NCI-H1436 (cell line): ENCODE results near the gene SMDT1.
A peak's percentile ranks its signal among the peaks of the same experiment; 100 is the strongest.

ENCODE experiments used
- DNase-seq: peaks from one replicate; lab custom pipeline; 2025; lab: John Stamatoyannopoulos, UW

SMDT1 gene, protein sequence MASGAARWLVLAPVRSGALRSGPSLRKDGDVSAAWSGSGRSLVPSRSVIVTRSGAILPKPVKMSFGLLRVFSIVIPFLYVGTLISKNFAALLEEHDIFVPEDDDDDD

DNA sequence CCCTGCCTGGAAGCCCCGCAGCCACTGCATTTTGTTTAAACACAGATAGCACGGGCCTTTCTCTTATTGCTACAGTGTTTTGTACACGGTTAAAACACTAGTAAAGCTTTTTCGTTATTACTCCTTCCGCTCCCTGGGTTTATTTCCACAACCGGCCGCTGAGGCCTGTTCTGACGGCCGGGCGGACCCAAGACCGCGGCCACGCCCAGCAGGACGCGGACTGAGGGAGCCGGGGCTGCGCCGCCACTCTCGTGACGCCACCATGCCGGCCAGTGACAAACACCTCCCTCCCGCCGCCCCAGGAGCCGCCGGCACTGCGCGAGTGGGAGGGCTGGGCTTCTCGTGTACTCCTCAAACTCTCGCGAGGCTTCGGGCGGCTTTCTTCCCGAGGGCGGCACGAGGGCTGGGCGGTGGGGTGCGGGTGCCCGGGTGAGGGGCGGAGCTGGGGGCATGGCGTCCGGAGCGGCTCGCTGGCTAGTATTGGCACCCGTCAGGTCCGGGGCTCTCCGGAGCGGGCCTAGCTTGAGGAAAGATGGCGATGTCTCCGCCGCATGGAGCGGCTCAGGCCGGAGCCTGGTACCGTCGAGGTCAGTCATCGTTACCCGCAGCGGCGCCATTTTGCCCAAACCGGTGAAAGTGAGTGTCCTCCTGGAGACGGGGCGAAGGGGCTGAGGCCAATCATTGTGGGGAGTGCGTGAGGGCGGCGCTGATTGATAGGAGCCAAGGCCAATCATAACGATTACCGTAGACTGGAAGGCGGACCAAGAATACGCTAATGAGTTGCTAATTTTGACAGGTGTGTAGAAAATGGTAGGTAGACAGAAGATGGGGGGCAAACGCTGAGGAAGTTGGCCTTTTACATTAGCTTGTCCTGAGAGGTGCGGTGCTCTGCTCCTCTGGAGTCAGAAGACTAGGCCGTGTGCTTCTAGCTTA is at the start of gene SMDT1:
Gene SMDT1 (plus strand): TSS at position 382 of the 933 bp plus-strand sequence. CDS start 69 bp downstream, at position 451.
- DNase-seq = peak; percentile 98

DNA sequence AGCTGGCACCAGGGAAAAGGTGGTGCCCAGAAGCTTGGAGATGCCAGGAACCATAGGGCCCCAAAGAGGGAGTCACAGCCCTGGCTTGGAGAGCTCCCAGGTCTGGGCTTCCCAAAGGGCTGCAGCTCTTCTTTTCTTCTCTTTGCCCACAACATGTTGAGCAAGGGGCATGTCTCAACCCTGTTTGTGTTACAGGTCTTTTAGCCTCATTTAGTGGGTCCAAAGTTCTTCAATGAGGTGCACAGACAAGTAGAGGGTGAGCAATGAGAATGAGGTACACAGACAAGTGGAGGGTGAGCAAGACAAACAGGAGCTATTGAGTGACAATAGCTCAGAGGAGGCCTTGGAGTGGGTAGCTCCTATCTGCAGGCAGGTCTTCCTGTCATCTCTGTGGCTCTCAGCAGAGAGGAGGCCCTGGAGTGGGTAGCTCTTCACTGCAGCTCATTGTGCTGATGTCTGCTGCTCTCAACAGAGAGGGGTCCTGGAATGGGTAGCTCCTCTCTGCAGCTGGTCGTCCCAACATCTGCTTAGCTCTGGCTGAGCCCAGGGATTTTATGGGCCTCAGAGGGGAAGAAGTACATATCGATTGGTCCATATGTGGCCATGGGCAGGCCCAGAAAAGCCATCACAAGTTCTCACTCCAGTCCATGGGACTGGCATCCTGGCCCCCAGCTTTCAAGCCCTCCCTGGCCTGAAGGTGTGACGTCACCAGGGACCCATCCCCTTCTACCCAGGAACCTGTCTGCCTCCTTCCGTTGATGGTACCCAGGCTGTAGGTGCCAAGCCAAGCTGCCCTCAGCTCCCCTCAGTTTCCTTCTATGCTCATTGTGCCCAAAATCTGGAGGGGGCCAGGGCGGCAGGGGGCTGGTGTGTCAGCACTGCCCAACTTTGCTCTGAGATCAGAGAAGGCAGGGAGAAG is 46.0 kb upstream of the SMDT1 start:
- no peak for DNase-seq

DNA sequence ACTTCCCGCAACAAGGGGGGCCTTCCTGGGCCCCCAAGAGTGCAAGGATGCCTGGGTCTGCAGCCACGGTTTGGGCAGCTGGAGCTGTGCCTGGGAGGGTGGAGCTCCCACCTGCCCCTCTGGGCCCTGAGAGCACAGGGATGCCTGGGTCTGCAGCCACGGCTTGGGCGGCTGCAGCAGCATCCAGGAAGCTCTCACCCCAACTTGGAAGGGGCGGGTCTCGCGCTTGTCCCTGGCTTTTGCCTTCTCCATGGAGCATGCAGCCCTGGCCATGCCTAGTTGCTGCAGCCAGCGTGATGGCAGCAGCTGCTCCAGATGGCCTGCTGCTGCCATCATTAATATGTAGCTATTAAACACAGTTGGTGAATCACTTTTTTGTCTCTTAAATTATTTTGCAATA is 44.2 kb upstream of the SMDT1 start:
- DNase-seq = no peak

DNA sequence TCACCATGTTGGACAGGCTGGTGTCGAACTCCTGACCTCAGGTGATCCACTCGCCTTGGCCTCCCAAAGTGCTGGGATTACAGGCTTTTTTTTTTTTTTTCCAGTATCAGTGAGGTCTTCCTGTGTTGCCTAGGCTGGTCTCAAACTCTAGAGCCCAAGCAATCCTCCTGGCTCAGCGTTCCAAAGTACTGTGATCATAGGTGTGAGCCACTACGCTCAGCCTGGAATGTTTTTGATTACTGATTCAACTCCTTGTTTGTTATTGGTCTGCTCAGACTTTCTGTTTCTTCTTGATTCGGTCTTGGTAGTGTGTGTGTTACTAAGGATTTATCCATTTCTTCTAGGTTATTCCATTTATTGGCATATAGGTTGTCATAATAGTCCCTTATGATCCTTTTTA is 40.2 kb upstream of the SMDT1 start:
- no peak for DNase-seq

DNA sequence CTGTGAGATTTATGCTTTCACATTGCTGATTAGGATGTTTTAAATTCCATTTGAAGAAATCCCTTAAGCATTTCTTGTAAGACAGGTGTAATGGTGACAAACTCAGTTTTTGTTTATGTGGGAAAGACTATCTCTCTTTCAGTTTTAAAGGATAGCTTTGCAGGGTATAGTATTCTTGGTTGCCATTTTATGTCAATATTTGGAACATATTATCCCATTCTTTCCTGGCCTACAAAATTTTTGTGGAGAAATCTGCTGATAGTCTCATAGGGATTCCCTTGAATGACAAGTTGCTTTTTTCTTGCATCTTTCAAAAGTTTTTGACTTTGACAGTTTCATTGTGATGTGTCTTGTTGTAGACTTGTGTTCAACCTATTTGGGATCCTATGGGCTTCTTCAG is 37.7 kb upstream of the SMDT1 start:
- no peak for DNase-seq

DNA sequence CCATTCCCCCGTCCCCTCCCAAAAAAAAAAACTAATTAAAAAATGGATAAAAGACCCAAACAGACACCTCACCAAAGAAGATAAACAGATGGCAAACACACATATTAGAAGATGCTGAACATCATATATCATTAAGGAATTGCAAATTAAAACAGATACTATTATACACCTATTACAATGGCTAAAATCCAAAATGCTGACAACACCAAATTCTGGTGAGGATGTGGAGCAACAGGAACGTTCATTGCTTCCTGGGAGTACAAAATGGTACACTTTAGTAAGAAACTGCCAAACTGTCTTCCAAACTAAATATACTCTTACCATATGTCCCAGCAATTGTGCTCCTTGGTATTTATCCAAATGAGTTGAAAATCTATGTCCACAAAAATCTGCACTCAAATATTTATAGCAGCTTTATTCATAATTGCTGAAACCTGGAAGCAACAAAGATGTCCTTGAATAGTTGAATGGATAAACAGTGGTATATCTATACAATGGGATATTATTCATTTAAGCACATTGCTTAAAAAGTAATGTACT is 28.8 kb upstream of the SMDT1 start:
- DNase-seq = no peak

DNA sequence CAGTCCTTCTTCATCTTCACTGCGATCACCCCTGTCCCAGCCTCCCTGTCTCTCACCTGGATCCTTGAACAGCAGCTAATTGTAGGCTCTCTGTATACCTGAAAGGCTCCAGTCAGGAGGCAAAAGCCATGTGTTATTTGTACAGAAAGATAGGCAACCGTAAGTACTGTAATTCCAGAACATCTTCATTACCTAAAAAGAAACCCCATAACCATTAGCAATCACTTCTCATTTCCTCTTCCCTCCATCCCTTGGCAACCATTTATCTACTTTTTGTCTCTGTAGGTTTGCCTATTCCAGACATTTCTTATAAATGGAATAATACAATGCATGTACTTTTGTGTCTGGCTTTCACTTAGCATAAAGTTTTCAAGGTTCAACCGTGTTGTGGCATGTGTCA is 26.7 kb upstream of the SMDT1 start:
- no peak for DNase-seq

DNA sequence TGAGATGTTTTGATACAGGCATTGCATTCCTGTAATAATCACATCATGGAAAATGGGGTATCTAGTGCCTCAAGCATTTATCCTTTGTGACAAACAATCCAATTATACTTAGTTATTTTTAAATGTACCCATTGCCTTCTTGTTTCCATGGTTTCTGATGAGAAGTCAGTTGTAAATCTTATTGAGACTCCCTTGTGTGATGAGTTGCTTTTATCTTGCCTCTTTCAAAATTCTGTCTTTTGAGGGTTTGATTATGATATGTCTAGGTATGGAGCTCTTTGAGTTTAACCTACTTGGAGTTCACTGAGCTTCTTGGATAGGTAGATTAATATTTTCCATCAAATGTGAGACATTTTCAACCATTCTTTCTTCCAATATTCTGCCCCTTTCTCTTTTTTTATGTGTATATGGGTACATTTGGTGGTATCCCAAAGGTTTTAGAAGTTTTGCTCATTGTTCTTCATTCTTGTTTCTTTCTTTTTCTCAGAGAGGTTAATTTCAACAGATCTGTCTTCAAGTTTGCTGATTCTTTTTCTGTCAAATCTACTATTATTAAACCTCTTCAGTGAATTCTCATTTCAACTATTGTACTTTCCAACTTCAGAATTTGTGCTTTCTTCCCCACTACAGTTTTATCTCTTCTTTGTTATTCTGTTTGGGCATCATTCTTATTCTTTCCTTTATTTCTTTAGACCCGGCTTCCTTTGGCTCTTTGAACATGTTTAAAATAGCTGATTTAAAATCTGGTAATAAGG is 22.6 kb upstream of the SMDT1 start:
- no peak for DNase-seq

DNA sequence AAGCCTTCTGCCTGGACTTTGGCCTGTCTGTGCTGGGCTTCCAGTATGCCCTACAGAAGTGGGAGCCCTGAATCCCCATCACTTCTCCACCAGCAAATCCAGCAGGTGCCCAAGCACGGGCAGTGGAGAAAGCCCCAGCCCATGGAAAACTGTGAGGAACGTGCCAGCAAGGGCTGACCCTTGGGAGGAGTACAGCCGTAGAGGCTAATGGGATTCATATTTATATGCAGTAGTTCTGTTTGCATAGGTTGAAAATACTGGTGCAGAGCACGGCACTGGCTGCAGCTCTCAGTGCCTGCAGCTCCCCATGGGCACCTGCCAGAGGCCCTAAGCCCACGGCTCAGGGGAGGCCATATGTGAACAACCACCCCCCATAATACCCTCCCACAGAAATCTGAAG is 19.0 kb upstream of the SMDT1 start:
- DNase-seq = no peak

DNA sequence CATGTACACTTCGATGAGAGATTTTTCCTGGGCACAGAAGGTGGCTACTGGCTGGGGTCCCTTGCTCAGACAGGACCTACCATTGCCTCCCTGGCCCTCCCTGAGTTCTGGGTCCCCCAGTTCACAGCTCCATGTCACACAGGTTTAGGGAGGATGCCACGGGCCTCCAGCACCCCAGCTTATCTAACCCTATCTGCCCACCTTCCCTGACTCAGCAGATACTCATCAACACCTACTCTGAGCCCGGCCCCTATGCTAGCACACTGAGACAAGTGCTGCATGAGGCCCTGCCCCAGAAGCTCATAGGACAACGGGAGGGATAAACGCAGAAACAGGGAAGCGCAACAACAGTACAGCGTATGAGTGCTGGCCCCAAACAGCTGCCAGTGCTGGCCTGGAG is 18.5 kb upstream of the SMDT1 start:
- DNase-seq = no peak

DNA sequence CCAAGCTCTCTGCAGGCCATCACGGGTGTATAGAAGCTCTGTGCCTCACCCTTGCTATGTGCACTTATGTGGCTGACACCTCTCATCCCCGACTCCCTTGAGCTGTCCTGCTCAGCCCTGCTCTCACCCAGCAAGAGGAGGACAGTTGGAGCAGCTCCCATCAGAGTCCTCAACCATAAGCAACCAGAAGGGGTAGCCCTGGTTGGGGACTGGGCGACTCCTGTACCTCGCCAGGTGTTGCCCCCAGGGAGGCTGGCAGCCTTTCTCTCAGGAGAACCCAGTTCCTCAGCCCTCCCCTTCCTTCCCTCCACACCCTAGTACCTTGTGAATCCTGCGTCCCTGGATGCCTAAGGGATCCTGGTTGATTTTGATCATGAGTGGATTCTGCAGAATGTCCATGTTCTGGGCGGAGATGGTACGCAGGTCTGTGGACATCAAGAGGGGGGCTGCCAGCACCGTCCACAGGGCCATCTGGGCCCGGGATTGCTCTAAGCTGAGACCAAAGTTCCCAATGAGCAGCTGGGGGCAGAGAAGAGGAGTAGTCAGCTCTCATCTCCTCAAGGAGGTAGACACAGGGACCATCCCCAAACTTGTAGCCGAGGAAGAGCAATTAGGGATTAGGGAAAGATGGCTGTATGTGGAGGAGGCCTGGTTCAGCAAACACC is 16.9 kb upstream of the SMDT1 start:
- DNase-seq = no peak

DNA sequence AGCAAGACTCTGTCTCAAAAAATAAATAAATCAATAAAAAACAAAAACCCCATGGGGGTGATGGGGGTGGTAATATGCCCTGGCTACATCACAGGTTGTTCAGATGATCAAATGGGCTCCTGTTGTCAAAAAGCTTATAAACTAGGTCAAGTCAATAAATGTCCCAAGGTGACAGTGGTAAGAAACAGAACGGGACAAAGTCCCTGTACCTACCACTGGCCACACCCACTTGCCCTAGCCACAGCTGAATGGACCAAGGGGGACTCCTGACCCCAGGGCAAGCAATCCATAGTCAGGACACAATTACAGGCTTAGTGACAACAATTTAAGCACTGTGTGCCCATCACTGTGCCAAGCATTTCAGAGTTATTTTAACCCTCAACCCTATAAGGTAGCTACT is 14.9 kb upstream of the SMDT1 start:
- no peak for DNase-seq

DNA sequence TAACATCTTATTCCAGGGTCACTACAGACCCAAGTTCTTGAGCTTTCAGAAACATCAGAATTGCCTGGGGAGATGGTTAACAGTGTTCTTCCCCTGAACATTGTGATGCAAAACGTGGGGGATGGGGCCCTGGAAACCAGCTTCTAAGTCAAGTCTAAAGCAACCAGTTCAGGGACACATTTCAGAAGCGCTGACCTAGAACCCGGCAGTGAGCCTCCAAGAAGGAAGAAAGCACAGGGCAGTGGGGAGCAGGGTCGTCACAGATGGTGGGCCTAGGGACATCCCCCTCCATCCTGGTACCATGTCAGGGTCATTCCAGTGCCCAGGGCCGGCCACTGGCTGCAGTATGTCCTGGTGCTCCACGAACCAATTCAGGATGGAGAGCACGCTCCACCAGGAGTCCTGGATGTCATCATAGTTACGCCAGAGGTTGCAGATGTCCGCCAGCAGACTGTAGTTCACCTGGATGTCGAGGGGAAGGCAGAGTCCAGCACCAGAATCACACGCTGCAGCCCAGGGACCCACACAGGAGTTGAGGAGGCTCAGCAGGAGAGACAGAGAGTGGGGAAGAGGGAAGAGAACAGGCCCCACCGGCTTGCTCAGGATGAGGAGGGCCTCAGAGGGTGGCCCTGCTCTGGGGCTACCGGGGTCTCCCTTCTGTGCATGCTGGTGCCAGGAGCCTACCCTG is 13.9 kb upstream of the SMDT1 start:
- DNase-seq = no peak

DNA sequence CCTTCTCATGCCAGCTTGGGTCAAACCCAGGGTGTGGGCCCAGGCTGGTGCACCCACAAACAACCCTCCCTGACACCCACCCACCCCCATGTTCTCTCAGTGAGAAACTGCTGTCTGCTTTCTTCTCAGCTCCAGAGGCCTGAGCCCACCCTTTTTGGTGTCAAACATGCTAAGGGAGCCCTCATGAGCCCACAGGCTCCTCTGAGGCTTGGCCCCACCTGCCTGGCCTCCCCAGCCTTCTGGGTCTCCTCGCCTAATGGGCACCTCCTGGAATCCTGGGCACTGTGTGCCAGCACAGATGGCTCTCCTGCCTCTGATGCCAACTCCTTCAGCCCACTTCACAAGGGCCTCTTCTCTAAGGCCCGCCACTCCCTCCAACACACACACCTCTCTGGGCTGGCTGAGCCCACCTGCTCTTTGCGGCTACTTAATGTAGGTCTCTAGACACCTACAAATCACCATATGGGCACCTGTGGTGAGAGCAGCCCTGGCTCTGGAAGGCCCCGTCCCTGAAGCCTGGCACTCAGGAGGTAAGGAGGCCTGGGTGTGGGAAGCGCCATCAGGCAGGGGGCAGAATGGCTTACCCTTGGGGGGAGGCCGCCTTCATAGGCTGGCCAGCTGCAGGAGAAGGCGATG is 13.3 kb upstream of the SMDT1 start:
- no peak for DNase-seq

DNA sequence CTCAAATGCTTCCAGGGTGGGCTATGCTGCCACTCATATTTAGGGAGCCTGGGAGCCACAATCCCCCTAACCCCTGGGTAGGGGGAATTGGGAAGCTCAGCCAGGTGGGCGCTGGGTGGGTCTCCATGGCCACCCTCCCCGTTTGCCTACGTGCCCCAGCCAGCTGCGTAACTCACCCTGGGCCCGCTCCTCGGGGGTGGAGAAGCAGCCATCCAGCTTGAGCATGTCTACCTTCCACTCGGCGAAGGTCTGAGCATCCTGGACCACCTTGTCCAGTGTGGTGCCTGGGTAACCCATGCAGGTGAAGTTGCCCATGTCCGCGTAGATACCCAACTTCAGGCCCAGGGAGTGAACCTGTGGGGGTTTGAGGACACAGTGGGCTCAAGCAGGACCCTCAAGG is 12.6 kb upstream of the SMDT1 start:
- DNase-seq = no peak

DNA sequence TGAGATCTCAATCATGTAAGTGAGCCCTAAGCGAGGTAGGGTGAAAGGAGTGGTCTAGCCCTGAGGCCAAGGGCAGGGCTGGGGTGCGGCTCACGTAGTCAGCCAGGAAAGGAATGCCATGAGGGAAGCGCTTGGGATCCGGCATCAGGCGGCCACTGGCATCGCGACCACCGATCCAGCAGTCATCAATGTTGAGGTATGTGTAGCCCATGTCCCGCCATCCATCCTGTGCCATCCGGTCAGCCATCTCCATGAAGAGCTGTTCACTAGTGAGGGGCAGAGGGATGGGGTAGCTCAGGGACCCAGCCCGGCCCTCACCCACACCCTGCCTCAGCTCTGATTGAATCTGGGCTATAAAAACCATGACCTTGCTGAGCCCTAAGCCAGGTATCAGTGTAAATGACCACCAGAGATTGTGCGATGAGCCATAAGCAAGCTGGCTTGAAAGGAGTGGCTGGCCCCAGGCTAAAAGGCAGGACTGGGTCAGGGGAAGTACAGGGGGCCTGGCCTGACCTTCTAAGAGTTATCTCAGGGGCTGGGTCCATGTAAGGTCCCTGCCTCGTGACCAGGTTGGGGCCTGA is 11.7 kb upstream of the SMDT1 start:
- no peak for DNase-seq

DNA sequence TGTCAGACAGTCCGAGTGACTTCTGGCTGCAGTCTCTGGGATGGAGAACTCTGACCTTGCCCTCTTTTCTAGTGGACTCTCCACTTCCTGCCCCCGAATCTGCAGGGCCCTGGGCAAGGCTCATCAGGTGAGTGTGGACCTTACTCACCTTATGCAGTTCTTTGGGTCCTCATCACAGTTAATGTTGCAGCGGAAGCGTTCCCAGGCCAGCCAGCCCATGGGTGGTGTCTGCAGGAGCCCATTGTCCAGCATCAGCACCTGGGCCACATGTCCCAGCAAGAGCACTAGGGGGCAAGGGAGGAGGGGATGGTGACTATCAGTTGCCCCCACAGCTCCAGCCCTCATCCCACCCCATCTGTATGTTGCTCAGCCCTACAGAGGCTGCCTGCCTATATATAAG is 11.2 kb upstream of the SMDT1 start:
- DNase-seq = no peak

DNA sequence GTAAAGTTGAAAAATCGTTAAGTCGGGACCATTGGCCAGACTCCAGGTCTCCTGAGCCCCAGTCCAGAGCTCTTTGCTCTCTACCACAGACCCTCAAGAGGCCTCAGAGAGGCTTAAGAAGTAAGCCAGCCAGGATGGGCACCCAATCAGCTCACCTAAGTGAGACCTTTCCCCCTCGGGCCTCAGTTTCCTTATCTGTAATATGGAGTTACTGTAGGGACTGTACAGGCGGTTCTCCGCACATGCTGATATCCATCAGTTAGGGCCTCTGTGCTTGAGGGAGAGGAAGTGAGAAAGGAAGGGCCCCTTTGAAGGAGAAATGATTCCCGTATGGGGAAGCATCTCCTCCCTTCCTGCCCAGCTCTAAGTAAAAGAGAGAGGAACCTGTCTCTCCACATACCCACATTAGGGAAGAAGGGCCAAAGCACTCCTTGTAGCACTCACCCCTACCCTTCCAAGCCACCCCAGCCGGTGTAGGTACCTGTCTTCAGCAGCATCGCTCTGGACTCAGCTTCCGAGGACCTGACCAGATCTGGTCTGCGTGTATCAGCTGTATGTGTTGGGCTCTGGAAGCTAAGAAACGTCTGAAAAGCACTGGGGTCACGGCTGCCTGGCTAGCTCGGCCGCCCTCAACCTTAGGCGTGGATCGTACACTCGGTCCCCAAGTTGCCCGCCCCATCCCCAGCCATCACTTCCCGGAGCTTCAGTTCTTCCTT is 9.5 kb upstream of the SMDT1 start:
- DNase-seq = no peak
